HG03196 (cell line): ENCODE measurements around the gene PRDM15.

Source experiments
- ATAC-seq: cut with Tn5 transposase; IDR thresholded peaks from one replicate; pipeline ENCODE4 v1.9.1; 2021; ENCODE audit not compliant: unreplicated experiment

Gene PRDM15

DNA sequence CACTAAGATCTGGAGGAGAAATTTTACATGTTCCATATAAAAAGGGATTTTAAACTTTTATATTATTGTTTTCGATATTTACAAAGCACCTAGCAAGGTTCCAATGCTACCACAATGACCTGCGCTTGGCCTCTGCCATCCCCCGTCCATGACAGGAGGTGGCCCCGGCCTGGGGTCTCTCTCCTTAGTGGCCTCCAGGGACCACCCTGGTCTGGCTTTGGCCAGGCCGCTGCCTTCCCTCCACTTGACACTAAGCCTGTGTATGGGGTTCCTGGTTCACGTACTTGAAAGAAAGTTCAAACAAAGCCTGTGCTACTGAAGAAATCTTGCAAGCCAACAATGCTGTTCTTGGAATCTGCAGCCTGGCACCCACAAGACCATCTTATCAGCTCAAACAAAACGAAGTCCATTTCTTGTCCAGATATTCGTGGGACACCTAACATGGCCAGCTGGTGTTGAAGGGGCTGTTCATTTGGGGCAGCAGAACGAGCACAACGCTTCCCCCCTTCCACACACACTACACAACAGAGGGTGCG, 12.8 kb downstream of the PRDM15 start:
- no peak for ATAC-seq

DNA sequence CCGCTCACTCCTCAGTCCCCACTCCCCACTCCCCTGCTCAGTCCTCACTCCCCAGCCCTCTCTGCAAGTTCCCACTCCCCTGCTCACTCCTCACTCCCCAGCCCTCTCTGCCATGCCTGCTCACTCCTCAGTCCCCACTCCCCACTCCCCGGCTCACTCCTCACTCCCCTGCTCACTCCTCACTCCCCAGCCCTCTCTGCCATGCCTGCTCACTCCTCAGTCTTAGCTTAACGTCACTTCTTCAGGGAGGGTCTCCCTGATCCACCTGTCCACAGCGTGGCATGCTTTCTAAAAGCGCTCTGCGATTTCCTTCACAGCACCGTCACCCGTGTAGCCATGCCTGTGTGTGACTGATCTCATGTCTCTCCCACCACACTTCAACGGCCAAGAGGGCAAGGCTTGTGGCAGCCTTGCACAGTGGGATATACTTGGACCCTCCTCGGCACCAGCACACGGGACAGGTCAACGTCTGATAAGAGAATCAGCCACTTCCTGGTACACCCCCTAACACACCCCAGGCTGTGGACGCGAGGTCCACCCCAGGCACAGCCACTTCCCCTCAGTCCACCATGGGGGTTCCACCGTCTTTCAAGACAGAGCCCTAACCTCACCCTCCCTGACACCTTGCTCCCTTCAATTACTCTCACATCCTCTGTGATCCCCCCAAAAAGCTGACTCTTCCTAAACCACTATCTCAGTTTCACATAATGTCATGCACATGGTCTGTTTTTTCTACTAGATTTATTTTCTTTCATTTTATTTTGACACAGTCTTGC, 14.0 kb downstream of the PRDM15 start:
- peak; percentile 36 for ATAC-seq

DNA sequence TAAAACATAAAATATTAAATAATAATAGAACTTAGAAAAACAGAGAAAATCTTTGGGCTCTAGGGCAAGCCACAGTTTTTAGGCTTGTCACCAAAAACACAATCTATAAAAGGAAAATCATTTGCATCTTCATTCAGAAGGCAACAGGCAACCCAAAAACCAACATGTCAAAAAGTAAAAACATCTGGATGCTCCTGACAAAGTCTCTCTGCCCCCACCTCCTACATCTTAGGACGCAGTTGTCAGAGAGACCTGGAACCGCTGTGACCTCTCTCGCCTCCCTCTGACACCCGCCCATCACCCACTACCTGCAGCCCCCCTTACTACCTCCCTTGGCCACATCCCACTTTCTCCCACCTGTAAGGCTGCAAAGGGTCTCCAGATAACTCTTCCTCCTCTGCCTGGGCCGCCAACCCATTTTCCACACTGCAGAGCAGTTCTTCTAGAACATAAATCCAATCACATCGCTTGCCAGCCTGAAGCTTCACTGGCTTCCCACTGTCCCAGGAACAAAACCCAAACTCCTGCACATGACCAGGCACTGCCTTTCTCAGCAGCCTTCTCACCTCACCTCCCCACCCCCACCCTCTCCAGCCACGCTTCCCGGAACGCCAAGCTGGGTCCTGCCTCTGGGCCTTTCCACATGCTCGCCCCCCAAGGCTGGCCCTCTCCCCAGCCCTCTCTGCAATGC, 14.7 kb downstream of the PRDM15 start:
- no peak for ATAC-seq

DNA sequence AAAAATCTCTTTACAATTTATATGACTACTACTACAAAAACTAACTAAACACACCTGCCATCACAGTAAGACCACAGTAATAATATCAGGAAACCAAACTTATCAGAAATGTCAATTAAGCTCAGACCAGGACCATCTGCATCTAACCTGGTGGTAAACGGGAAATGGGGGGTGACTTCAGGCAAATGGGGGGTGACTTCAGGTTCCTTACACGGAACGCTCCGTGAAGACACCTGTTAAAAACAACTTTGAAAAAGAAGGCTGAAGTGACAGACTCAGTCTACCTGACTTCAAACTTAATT, 15.8 kb downstream of the PRDM15 start:
- ATAC-seq, result no peak

DNA sequence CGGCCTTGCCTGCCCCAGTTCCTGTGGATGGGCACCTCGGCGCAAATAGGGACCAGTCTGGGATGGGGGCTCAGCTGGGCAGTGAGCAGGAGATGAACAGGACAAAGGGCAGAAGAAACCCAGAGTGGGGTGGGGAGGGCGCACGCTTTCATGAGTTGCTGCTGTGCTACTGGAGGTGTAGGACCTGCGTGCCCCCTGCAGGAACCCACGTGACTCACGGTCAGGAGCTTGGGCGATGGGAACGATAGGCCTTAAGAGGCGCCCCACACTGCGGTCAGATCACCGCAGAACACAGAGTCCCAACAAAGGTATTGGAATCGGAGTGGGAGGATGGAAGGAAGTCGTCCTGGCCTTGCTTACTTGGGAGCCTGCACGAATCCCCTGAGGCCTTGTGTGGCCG, 17.2 kb downstream of the PRDM15 start:
- no peak for ATAC-seq

DNA sequence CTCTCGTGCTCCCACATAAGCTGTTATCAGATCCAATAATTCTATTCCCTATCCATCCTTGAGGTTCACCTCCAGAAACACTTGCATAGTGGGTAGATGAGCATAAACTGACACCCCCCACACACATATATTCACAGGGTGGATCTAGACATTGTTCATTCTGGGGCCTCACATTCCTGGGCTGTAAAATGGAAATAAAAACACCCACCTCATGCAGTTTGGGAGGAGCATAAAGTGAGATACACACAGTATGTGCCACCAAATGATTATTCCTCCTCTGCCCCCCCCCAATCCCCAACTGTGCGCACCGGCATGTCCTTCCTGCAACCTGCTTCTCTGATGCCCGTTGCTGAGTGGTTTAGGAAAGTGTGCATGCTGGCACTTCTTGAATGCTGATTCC, 17.9 kb downstream of the PRDM15 start:
- ATAC-seq, result no peak

DNA sequence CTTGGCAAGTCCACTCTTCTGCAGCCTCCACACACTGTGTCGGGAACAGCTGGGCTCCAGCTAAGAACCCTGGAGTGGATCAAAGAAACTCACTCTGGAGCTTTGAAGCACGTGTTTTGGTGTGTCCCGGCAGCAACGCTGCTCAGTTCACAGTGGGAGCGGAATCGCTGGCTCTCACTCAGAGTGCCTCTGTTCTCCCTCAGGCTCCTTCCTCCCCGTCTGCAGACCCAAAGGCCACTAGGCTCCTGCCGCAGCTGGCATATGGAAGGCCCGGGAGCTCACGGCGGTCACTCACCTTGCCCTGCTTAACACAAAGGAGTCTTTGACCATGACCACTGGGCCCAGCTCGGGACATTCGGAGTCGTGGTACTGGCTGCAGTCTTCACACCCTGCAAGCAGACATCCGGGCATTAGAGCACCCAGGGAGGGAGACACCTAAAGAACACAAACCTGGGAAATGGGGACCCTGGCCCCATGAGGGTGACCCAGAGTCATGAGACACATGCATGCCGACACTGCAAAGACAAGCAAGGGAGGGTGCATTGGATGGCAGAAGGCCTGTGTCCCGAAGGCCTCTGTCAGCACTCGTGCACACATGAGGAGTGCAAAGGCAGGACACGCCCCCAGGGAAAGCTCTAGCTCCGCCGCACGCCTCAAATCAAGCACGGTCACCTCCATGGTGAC, 19.7 kb downstream of the PRDM15 start:
- ATAC-seq, result no peak

DNA sequence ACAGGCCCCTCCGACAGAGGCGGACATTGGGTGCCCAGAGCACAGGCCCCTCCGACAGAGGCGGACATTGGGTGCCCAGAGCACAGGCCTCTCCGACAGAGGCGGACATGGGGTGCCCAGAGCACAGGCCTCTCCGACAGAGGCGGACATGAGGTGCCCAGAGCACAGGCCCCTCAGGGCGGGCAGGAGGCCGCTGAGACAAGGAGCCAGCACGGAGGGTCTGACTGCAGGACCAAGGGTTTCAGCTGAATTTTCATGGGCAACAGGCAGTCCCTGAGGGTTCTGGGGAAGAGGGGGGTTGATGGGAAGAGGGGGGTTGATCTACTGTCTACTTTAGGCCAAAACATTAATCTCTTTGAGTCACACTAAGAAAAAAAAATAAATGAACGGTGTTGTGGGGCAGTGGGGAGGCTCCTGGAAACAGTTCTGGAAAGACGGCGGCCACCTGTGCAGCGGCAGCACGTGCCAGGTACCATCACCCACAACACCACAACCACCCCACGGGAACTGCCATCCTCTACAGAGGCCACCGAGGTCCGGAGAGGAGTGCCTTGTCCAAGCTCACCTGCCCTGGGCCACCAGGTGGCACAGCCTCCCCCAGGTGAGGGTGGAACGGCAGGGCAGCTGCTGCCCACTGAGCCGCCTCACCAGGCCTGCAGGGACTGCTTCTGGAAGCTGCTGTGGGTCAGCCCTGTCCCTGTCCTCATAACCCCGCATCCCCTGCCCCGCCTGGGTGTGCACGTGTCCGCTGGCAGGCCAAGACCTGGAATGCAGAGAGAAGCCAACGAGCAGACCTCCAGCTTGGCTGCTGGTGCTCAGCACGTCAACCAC, 20.5 kb downstream of the PRDM15 start:
- ATAC-seq, result no peak

DNA sequence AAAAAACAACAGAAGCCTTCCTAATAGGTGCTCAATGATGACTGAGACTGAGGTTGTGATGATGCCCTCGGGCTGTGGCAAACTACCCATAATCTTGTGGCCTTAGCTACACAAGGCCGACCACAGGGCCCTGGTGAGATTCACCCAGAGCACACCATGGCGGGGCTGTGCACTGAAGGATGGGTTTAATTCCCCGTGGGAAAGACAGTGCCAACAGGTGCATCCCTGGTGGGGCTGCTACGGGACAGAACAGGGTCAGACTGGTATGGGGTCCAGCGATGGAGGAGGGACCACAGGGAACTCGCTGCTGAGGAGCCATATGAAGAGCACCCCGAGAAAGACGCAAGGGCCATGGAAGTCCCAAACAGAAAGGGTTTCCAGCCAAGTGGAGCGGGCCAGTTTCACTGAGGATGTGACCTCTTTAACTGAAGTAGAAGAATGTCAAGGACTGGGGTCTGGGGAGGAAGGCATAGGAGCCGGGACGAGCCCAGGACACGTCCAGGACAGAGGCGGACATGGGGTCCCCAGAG, 21.3 kb downstream of the PRDM15 start:
- no peak for ATAC-seq

DNA sequence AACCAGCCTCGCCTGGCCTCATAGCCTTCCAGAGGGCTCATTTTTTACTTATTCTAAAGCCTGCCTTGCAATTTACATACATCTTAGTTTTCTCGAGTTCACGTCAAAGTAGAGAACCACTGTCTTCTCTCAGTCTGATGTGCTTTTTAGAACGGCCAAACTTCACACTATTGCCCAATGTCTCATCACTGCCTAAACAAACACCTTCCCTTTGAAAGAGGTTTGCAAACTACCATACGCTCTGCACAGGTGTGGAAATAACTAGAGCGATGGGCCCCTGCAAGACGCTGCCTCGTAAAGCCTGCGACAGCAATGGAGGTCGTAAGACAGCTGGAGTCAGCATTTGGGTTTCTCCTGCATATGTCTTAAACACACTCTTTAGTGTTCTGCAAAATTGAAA, 22.6 kb downstream of the PRDM15 start:
- ATAC-seq, result no peak

DNA sequence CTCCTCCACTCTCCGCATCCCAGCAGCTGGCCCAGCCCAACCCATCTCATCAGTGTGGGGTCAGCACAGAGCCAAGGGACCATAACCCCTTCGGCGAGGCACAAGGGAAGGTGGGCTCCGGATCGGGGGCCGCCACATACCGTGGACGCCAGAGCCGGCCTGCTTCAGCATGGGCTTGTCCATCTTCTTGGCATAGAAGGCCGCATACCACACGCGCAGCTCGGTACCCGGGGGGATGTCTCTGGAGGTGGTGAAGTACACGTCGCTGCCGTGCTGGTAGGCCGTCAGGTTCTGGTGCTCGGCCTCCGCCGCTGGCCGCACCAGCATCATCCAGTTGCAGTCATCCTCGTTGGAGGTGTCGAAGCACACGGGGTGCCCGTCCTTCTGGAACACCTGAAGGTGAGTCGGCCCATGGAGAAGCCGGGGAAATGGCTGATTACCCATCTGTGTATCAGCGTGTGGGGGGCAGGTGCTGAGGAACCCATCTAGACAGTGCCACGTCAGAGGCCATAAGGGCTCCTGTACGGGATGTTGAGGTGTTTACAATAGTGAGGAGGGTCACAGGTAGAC, 24.6 kb downstream of the PRDM15 start:
- ATAC-seq, result no peak

DNA sequence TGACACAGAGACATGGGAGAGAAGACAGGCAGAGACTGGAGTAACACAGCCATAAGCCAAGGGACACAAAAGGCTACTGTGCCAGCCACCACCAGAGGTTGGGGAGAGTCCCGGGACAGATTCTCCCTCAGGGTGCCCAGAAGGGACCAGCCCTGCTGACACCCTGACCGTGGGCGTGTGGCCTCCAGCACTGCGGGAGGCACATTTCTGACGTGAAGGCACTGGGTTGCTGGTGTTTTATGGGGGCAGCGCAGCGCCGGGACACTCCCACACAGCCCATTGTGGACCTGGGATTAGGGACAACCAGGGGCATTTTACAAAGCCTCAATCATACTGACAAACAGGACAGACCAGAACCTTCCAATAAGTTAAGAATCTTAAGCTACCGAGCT, 26.2 kb downstream of the PRDM15 start:
- no peak for ATAC-seq

DNA sequence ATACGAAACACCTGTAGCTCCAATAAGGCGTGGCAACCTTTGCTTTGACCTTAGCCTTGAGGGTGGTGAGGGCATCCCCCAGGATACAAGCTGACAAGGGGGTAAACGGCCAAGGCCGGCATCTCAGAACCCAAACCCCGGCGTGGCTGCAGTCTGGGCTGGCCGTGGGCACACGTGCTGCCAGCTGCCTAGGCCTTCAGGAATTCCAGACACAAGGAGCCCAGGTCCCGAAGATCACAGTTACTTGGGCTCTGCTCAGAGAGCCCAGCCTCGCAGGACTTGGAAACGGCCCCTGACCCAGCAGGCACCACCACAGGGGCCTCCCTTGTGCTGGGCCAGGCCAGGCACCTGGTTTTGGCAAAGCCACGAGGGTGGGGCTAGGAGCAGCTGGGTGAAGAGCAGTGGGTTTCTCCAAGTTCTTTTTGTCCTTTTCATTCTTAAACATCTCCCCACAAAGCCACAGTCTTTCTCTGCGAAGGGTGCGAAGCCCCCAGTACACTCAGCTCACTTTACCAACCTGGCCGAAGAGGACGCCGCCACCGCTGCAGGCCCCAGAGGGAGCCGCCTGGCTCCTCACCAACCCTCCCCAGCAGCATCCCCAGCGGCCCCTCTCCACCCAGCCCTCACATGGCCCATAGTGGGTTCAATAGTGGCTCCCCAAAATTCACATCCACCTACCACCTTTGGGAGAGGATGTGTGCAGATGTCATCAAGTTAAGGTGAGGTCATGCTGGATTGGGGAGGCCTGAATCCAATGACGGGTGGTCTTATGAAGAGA, 26.8 kb downstream of the PRDM15 start:
- ATAC-seq, result no peak

DNA sequence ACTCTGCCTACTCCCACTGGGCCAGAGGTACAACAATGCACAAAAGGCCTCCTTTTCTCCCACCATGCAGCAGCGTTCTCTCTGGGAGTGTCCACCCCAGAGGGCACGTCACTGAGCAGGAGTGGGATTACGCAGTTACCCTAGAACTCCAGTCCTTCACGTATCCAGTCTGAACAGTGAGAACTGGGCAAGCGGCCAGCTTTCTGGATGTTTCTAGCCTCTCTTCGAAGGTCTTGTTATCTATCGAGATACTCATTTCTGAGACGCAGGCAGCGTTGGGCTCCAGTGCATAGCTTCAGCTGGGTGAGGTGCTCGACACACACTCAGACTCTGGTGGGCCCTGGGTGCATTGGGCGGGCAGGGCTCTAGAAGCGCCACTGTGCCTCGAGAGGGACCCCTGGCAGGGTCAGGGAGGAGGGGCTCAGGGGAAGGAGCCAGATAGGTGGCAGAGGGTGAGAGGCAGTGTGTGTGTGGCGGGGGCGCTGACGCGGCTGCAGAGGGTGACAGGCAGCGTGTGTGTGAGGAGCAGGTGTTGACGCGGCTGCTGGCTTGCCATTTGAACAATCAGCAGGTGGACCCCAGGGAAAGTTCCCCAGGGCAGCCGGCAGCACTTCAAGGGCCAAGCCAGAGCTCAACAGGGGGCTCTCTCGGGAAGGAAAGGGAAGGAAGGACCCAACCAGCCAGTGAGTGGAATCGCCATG, 27.9 kb downstream of the PRDM15 start:
- no peak for ATAC-seq

DNA sequence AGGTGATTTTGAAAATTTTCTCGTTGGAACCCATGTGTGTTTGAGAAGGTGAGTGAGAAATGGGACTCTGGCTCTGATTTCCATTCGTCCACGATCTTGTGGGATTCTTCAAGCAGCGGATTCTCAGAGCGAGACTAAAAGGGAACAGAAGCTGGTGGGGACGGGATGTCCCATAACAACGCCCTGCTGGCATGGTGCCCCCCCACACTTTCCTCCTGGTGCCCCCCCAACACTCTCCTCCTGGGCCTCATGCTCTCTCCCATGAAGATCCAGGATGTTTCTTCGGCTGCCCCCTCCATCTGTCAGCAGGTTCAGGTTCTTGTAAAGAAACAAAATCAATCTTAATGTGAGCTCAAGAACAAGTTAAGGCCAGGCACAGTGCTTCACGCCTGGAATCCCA, 29.1 kb downstream of the PRDM15 start:
- ATAC-seq, result no peak

DNA sequence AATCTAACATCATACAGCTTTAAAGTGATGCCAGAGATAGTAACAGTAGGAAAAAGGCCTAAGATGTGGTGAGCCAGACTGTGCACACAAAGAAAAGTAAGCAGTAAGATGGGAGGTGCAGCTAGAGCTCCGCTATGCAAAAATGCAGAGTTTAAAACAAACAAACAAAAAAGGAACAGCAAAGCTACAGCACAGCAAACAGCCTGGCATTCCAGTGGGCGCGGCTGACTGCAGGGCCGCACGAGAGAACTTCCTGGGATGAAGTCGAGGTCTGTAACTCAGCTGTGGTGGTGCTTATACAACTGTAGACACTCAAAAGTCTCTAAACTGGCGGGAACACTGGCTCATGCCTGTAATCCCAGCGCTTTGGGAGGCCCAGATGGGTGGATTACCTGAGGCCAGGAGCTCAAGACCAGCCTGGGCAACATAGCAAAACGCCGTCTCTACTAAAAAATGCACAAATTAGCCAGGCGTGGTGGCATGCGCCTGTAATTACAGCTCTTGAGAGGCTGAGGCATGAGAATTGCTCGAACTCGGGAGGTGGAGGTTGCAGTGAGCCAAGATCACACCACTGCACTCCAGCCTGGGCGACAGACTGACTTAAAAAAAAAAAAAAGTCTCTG, 30.1 kb downstream of the PRDM15 start:
- no peak for ATAC-seq

DNA sequence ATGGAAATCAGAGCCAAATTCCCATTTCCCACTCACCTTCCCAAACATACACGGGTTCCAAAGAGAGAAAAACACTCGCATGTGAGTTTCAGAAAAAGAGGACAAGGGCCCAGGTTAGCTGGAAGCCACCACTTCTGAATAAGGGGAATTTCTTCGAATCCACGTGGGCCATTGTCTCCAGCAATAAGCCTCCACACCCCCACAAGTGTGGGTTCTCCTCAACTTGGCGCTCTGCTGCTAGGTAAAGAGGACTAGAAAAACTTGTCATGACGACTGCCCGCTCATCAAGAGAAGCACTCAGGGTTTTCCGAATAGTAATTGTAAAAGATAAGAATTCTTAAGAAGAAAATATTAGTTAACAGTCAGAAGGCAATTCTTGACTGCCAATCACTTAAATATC, 30.6 kb downstream of the PRDM15 start:
- no peak for ATAC-seq

DNA sequence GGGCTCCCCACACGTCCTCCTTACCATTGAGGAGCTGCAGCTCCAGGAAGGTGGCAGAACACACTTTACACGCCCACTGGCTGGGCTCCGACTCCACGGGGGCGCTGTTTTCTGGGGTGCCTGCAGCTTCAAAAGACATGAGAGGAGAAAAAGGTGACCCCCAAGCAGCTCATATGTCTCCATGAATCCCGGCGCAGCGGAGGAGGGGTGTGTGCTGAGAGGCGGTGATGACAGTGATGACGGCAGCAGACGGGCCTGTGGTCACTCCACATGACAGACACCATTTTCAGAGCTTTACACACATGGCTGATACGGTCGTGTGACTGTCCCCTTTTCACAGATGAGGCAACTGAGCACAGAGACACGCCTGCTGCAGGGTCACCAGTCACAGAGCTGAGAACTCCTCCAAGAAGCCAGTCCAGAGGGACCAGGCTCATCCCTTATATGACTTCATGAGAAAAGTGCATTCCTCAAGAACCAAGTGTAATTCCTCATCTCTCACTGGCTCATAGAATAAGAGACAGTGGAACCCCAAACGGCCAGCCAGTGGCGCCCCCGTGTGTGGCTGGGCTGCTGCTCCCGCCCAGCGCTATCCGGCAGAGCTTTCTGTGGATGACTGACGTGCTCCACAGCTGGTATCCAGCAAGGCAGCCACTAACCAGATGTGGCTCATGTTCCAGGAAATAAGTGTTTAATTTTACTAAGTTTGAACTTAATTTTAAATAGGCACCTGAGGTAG, 31.9 kb downstream of the PRDM15 start:
- ATAC-seq, result no peak
